Keratinocyte (primary cell): ENCODE data around the gene RHEB. TPM values are rescaled to one million over a fixed set of nuclear protein-coding genes. Genes with fewer than 3 reads are reported as not detected.

Experiments used
- DNase-seq: peaks from one replicate; pipeline ENCODE4 v3.0.0-alpha.2; 2011; ENCODE audit warnings: low read depth, missing footprints, low spot score
- FAIRE-seq: peaks from 2 replicates; lab custom pipeline; 2011; peaks lifted over from hg19 to GRCh38; lab: Jason Lieb, UNC
- H2AFZ ChIP-seq: 2 replicates; pipeline ENCODE4 v1.6.0; 2012; ENCODE audit warnings: low read length, control low read depth, inconsistent platforms; ENCODE audit not compliant: control insufficient read depth
- H3K27ac ChIP-seq: 2 replicates; pipeline ENCODE4 v1.5.1; 2011; ENCODE audit warnings: low read length; ENCODE audit not compliant: control insufficient read depth, insufficient read depth
- H3K27me3 ChIP-seq: 3 replicates; pipeline ENCODE4 v1.6.0; 2011; ENCODE audit warnings: low read length; ENCODE audit not compliant: control insufficient read depth, insufficient read depth; ENCODE audit errors: extremely low read depth
- H3K36me3 ChIP-seq, 2 experiments: 2 replicates in 1 of 2; 3 replicates in 1 of 2; pipeline ENCODE4 v1.5.1; 2011; ENCODE audit warnings: low read length in 2 of 2, mild to moderate bottlenecking in 1 of 2; ENCODE audit not compliant: control insufficient read depth in 2 of 2, insufficient read depth in 2 of 2; ENCODE audit errors: extremely low read depth in 1 of 2
- H3K4me1 ChIP-seq: 3 replicates; pipeline ENCODE4 v1.5.1; 2011; ENCODE audit warnings: low read length; ENCODE audit not compliant: control insufficient read depth, insufficient read depth; ENCODE audit errors: extremely low read depth
- H3K4me2 ChIP-seq: 3 replicates; pipeline ENCODE4 v1.6.0; 2011; ENCODE audit warnings: low read depth, low read length; ENCODE audit not compliant: control insufficient read depth, insufficient read depth; ENCODE audit errors: extremely low read depth
- H3K4me3 ChIP-seq, 3 experiments: fragments of 200-600 bp in 1 of 3; sonication (generic) in 1 of 3; 2 replicates in 2 of 3; 3 replicates in 1 of 3; pipeline ENCODE4 v1.5.1; 2011 to 2016; ENCODE audit warnings: low read length in 3 of 3, mild to moderate bottlenecking in 3 of 3, control low read depth in 2 of 3, inconsistent platforms in 1 of 3, low read depth in 1 of 3, mixed read lengths in 1 of 3, mixed run types in 1 of 3, moderate library complexity in 1 of 3; ENCODE audit not compliant: control insufficient read depth in 2 of 3, insufficient read depth in 2 of 3; ENCODE audit errors: extremely low read depth in 1 of 3
- H3K79me2 ChIP-seq: 2 replicates; pipeline ENCODE4 v1.6.0; 2012; ENCODE audit warnings: low read length; ENCODE audit not compliant: control insufficient read depth, insufficient read depth
- H3K9ac ChIP-seq: 3 replicates; pipeline ENCODE4 v1.6.0; 2011; ENCODE audit warnings: low read length; ENCODE audit not compliant: control insufficient read depth, insufficient read depth; ENCODE audit errors: extremely low read depth
- H3K9me1 ChIP-seq: 3 replicates; pipeline ENCODE4 v1.6.0; 2011; ENCODE audit warnings: low read length; ENCODE audit not compliant: control insufficient read depth, insufficient read depth; ENCODE audit errors: extremely low read depth
- H3K9me3 ChIP-seq: 2 replicates; pipeline ENCODE4 v1.5.1; 2012; ENCODE audit warnings: low read depth, low read length; ENCODE audit not compliant: control insufficient read depth
- H4K20me1 ChIP-seq: 3 replicates; pipeline ENCODE4 v1.6.0; 2011; ENCODE audit warnings: low read length; ENCODE audit not compliant: control insufficient read depth, insufficient read depth; ENCODE audit errors: extremely low read depth
- CTCF ChIP-seq, 3 experiments: IDR thresholded peaks in 1 of 3; conservative IDR thresholded peaks in 1 of 3; optimal IDR thresholded peaks in 1 of 3; 2 replicates in 2 of 3; 3 replicates in 1 of 3; pipeline versions ENCODE3 to v1.5.1; 2011; ENCODE audit warnings: low read length in 3 of 3, mild to moderate bottlenecking in 3 of 3, moderate library complexity in 2 of 3, control low read depth in 1 of 3, inconsistent platforms in 1 of 3; ENCODE audit not compliant: insufficient read depth in 2 of 3; ENCODE audit errors: extremely low read depth in 1 of 3
- EZH2 ChIP-seq: IDR thresholded peaks from one replicate; pipeline ENCODE4 v1.6.1; 2012; ENCODE audit warnings: inconsistent platforms, mild to moderate bottlenecking, low read length, moderate library complexity
- dilution Hi-C: fragments of 300-500 bp; cut with MboI; formaldehyde crosslinking; loops from one replicate; pipeline ENCODE4 v1.7.0; 2020; ENCODE audit warnings: low sequenced_read_pairs; ENCODE audit not compliant: extremely low pct_ligation_motif_present
- polyA plus RNA-seq, 5 experiments: library from polyadenylated mRNA; depleted of rRNA in 3 of 5; stranded (reverse) in 3 of 5; stranded (forward) in 1 of 5; unstranded in 1 of 5; fragments of >200 nt; gene quantifications; 1 replicate in 1 of 5; 2 replicates in 3 of 5; 3 replicates in 1 of 5; pipeline versions ENCODE4 v1.2.1 to v1.2.3, GENCODE V29; 2011 to 2012; ENCODE audit warnings: missing spikeins in 2 of 5, low read depth in 1 of 5, low replicate concordance in 1 of 5

Gene RHEB
- polyA plus RNA-seq, 1 donor (not counting 4 experiments of a cell fraction or from before 2014, with no cell fraction given): 138 TPM

- peak; percentile 16 for TF ChIP-seq EZH2
- no peak for TF ChIP-seq CTCF (optimal IDR thresholded peaks at IDR 0.05 in 1 of 3, IDR thresholded peaks at IDR 0.05 in 1 of 3, conservative IDR thresholded peaks at IDR 0.05 in 1 of 3; ENCODE audit: extremely low read depth in 1 of 3, insufficient read depth in 2 of 3, low read length in 3 of 3)
- H2AFZ ChIP-seq: peak within 1 kb of the TSS; percentile 3
- no peak for DNase-seq
- peak within 1 kb of the TSS; percentile 12 to 38 (median 22) for H3K4me3 ChIP-seq
- H3K9me1 ChIP-seq: no peaks in the 10 kb centered on the region
- H4K20me1 ChIP-seq: no peaks in the 10 kb centered on the region
- peaks cover 30% of the 10 kb centered on the region for H3K27me3 ChIP-seq
- no peak for FAIRE-seq
- dilution Hi-C loops: no loop called here
- peak within 1 kb of the TSS; percentile 54 for H3K4me2 ChIP-seq
- no peak within 1 kb of the TSS for H3K9ac ChIP-seq
- H3K9me3 ChIP-seq: no peaks in the 10 kb centered on the region
- no peak within 1 kb of the TSS for H3K27ac ChIP-seq
- no peaks in the 10 kb centered on the region for H3K79me2 ChIP-seq
- H3K4me1 ChIP-seq: peaks cover 3% of the 10 kb centered on the region
- H3K36me3 ChIP-seq: no peaks in the 10 kb centered on the region
Observed at GRCh38 chr7:151439855-151440798, 79.6 kb downstream of the RHEB start, which contains the start of gene CRYGN. TSS of gene CRYGN (minus strand) at chr7:151440141. CDS start at chr7:151439917, 224 bp downstream.

GRCh38 chr7:151438864-151439601 lies 80.7 kb downstream of the RHEB start:
- H3K9me3 ChIP-seq: no peaks in the 10 kb centered on the region
- H2AFZ ChIP-seq: no peak overlapping the region
- no peak overlapping the region for H3K4me3 ChIP-seq
- TF ChIP-seq EZH2: no peak
- TF ChIP-seq CTCF (optimal IDR thresholded peaks at IDR 0.05 in 1 of 3, IDR thresholded peaks at IDR 0.05 in 1 of 3, conservative IDR thresholded peaks at IDR 0.05 in 1 of 3; ENCODE audit: extremely low read depth in 1 of 3, insufficient read depth in 2 of 3, low read length in 3 of 3): no peak
- FAIRE-seq: no peak
- no peaks in the 10 kb centered on the region for H3K36me3 ChIP-seq
- no peak overlapping the region for H3K27ac ChIP-seq
- no peak for DNase-seq
- H3K27me3 ChIP-seq: peaks cover 30% of the 10 kb centered on the region
- no peak overlapping the region for H3K9ac ChIP-seq
- dilution Hi-C loops: no loop called here
- H3K4me2 ChIP-seq: peak overlapping the region; percentile 54
- H3K4me1 ChIP-seq: peaks cover 3% of the 10 kb centered on the region
- H3K9me1 ChIP-seq: no peaks in the 10 kb centered on the region
- H3K79me2 ChIP-seq: no peaks in the 10 kb centered on the region
- no peaks in the 10 kb centered on the region for H4K20me1 ChIP-seq
